HepG2 (cell line): ENCODE data around the gene ZNF491. TPM values are rescaled to one million over a fixed set of nuclear protein-coding genes. Genes with fewer than 3 reads are reported as not detected.

ENCODE experiments used
- ATF1 ChIP-seq: IDR thresholded peaks from 2 replicates; pipeline ENCODE4 v1.6.1; 2016; ENCODE audit warnings: mild to moderate bottlenecking, control low read depth
- BCLAF1 ChIP-seq: fragments of 450-650 bp; IDR thresholded peaks from 2 replicates; pipeline ENCODE4 v1.6.1; 2017; ENCODE audit warnings: mild to moderate bottlenecking
- DR1 ChIP-seq: sonication (generic); formaldehyde crosslinking; IDR thresholded peaks from 2 replicates; pipeline ENCODE4 v1.8.0; 2021; ENCODE audit warnings: mild to moderate bottlenecking, missing genetic modification reagents, inconsistent platforms
- ELF4 ChIP-seq: sonication (generic); formaldehyde crosslinking; IDR thresholded peaks from 2 replicates; pipeline ENCODE4 v1.5.0; 2020; ENCODE audit warnings: missing genetic modification reagents, mild to moderate bottlenecking, moderate library complexity, borderline replicate concordance
- FOXJ3 ChIP-seq: sonication (generic); formaldehyde crosslinking; IDR thresholded peaks from 2 replicates; pipeline ENCODE4 v1.4.0; 2020; ENCODE audit warnings: missing genetic modification reagents, mild to moderate bottlenecking, borderline replicate concordance
- HMG20A ChIP-seq: IDR thresholded peaks from 2 replicates; pipeline ENCODE4 v1.6.1; 2016; ENCODE audit warnings: borderline replicate concordance
- KDM5B ChIP-seq: sonication (generic); formaldehyde crosslinking; IDR thresholded peaks from 2 replicates; pipeline ENCODE4 v1.4.0; 2020; ENCODE audit warnings: missing genetic modification reagents, mild to moderate bottlenecking, borderline replicate concordance
- PHF5A ChIP-seq: IDR thresholded peaks from one replicate; pipeline ENCODE4 v1.6.1; 2018; ENCODE audit warnings: low read depth, missing genetic modification reagents; ENCODE audit not compliant: unreplicated experiment
- PLRG1 ChIP-seq: fragments of 450-650 bp; conservative IDR thresholded peaks from 2 replicates; pipeline ENCODE4 v1.6.1; 2016
- POLR2AphosphoS2 ChIP-seq: IDR thresholded peaks from 2 replicates; pipeline ENCODE4 v1.6.1; 2011; ENCODE audit warnings: low read depth, low read length, improper control_type of control experiment
- SOX5 ChIP-seq: IDR thresholded peaks from 2 replicates; pipeline ENCODE4 v1.6.1; 2016; ENCODE audit warnings: borderline replicate concordance
- ZBTB25 ChIP-seq: IDR thresholded peaks from 2 replicates; pipeline ENCODE4 v1.6.1; 2018; ENCODE audit warnings: missing genetic modification reagents
- ZBTB39 ChIP-seq: sonication (generic); formaldehyde crosslinking; IDR thresholded peaks from 2 replicates; pipeline ENCODE4 v1.5.0; 2020; ENCODE audit warnings: missing genetic modification reagents
- ZMAT5 ChIP-seq: sonication (generic); formaldehyde crosslinking; IDR thresholded peaks from 2 replicates; pipeline ENCODE4 v1.5.0; 2020; ENCODE audit warnings: mild to moderate bottlenecking, low read depth, missing genetic modification reagents, borderline replicate concordance
- ZNF652 ChIP-seq: IDR thresholded peaks from 2 replicates; pipeline ENCODE4 v1.6.1; 2016; ENCODE audit warnings: low read depth, borderline replicate concordance
- ZNF709 ChIP-seq: sonication (generic); formaldehyde crosslinking; IDR thresholded peaks from 2 replicates; pipeline ENCODE4 v1.5.0; 2020; ENCODE audit warnings: mild to moderate bottlenecking, missing genetic modification reagents
- ZNF713 ChIP-seq: sonication (generic); formaldehyde crosslinking; IDR thresholded peaks from 2 replicates; pipeline ENCODE4 v1.4.0; 2020; ENCODE audit warnings: mild to moderate bottlenecking, missing genetic modification reagents
- ZNF75D ChIP-seq: sonication (generic); formaldehyde crosslinking; IDR thresholded peaks from 2 replicates; pipeline ENCODE4 v1.8.1; 2023; ENCODE audit warnings: missing genetic modification reagents, mild to moderate bottlenecking, borderline replicate concordance
- ZNF879 ChIP-seq: sonication (generic); formaldehyde crosslinking; IDR thresholded peaks from 2 replicates; pipeline ENCODE4 v1.8.1; 2023; ENCODE audit warnings: missing genetic modification reagents
- polyA plus RNA-seq, 8 experiments: library from polyadenylated mRNA; depleted of rRNA in 3 of 8; stranded (reverse) in 7 of 8; unstranded in 1 of 8; fragments of >200 nt; fragmentation: Illumina TruSeq in 4 of 8; extraction: Trizol in 4 of 8; gene quantifications; 2 replicates each; pipeline versions ENCODE4 v1.2.1 to v1.2.3, GENCODE V29; 2011 to 2016; ENCODE audit warnings: low read depth in 4 of 8, missing spikeins in 1 of 8, mixed read lengths in 1 of 8; ENCODE audit not compliant: insufficient read depth in 1 of 8
- total RNA-seq, 5 experiments: library from RNA; depleted of rRNA; stranded (reverse); fragments of >200 nt; fragmentation: Illumina TruSeq; extraction: Trizol; gene quantifications; 2 replicates each; pipeline ENCODE4 v1.2.3, GENCODE V29; 2016; ENCODE audit warnings: low read depth in 1 of 5
- TF ChIP-seq, protein P1 (sequence below): sonication (generic); formaldehyde crosslinking; IDR thresholded peaks from 2 replicates; pipeline ENCODE4 v1.4.0; 2020; ENCODE audit warnings: missing genetic modification reagents

The ZNF491 gene
- total and polyA plus RNA-seq, 2 of the 13 experiments (the other 11 are each of a cell fraction or from before 2014, with no cell fraction given) = 0.57 to 2.2 TPM

- TF ChIP-seq ZBTB39 (CRISPR knock-in tag) (no peak), ZBTB25 (CRISPR knock-in tag) (no peak), PHF5A (CRISPR knock-in tag) (no peak), KDM5B (CRISPR knock-in tag) (no peak; the same call in 1 of the 2 replicates), POLR2AphosphoS2 (no peak), HMG20A (no peak), ZNF652 (CRISPR knock-in tag) (no peak), ZMAT5 (CRISPR knock-in tag) (no peak), BCLAF1 (no peak), ZNF75D (no peak), SOX5 (no peak), ZNF879 (CRISPR knock-in tag) (0 out of 2 replicates have a peak, but pooled peaks have one; percentile 17), ELF4 (no peak), DR1 (CRISPR knock-in tag) (no peak), ZNF709 (CRISPR knock-in tag) (peak; percentile 84), PLRG1 (no peak), FOXJ3 (CRISPR knock-in tag) (no peak), ATF1 (CRISPR knock-in tag) (0 out of 2 replicates have a peak, but pooled peaks have one; percentile 0), ZNF713 (CRISPR knock-in tag) (no peak)
- TF ChIP-seq, protein P1, sequence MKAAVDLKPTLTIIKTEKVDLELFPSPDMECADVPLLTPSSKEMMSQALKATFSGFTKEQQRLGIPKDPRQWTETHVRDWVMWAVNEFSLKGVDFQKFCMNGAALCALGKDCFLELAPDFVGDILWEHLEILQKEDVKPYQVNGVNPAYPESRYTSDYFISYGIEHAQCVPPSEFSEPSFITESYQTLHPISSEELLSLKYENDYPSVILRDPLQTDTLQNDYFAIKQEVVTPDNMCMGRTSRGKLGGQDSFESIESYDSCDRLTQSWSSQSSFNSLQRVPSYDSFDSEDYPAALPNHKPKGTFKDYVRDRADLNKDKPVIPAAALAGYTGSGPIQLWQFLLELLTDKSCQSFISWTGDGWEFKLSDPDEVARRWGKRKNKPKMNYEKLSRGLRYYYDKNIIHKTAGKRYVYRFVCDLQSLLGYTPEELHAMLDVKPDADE = no peak
Measured at GRCh38 chr19:11848594-11849469, 50.5 kb downstream of the ZNF491 start, which contains the start of gene ZNF439 (continued).
